ENCODE results near the gene RNF128. TPM values are rescaled to one million over a fixed set of nuclear protein-coding genes. Genes with fewer than 3 reads are reported as not detected.

The RNF128 gene
- total and polyA plus RNA-seq, 2 donors (not counting 3 experiments of a cell fraction or from before 2014, with no cell fraction given), result not detected

DNA sequence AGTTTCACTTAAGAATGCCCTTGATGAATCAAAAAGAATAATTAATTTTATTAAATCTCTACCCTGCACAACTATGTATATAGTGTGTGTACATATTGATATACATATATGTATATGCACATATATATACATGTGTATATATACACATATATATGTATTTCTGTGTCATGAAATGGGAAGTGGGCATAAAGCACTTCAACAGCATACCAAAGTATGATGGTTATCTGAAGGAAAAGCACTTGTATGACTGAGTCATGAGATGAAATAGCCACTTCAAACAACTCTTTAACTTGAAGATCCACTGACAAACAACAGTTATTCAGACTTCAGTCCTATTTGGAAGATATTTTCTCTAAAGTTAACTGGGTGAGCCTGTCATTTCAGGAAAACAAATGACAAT lies 16.3 kb downstream of the RNF128 start:
- H3K4me3 ChIP-seq (replicated peaks in 1 of 3; ENCODE audit: insufficient read depth in 1 of 3, low read depth in 1 of 3, low read length in 3 of 3), result no peak overlapping the region
- H3K9ac ChIP-seq (replicated peaks; ENCODE audit: extremely low read depth, insufficient read depth, low read length), result no peak overlapping the region
- H3K27me3 ChIP-seq (ENCODE audit: control insufficient read depth in 2 of 2, insufficient read depth in 2 of 2, low read length in 2 of 2), result no peaks in the 10 kb centered on the region
- no peaks in the 10 kb centered on the region for H3K36me3 ChIP-seq (ENCODE audit: control insufficient read depth in 2 of 2, extremely low read depth in 1 of 2, insufficient read depth in 2 of 2, low read length in 2 of 2)
- intact Hi-C loops (cut with micrococcal nuclease), result no loop called here
- ChIA-PET POLR2A (no interaction called here), CTCF (no interaction called here)
- dilution Hi-C loops (cut with MboI; ENCODE audit: extremely low pct_ligation_motif_present, low sequenced_read_pairs), result no loop called here
- TF ChIP-seq EZH2 (IDR thresholded peaks at IDR 0.05; ENCODE audit: borderline replicate concordance, low read depth, low read length, severe bottlenecking) (no peak), GATA2 (IDR thresholded peaks at IDR 0.05; ENCODE audit: insufficient read depth, insufficient read length, low read depth, low read length) (no peak), POLR2AphosphoS5 (IDR thresholded peaks at IDR 0.05; ENCODE audit: insufficient read depth, low read depth, low read length) (no peak), MAX (IDR thresholded peaks at IDR 0.05; ENCODE audit: insufficient read depth, insufficient read length) (no peak), JUN (IDR thresholded peaks at IDR 0.05; ENCODE audit: borderline replicate concordance, insufficient read depth, insufficient read length, low read depth) (no peak), FOS (IDR thresholded peaks at IDR 0.05; ENCODE audit: borderline replicate concordance, insufficient read depth, low read length) (no peak), POLR2A (IDR thresholded peaks at IDR 0.05; ENCODE audit: low read depth, low read length) (no peak), MYC (IDR thresholded peaks at IDR 0.05; ENCODE audit: low read depth, low read length) (no peak)
- TF ChIP-seq, protein P1, sequence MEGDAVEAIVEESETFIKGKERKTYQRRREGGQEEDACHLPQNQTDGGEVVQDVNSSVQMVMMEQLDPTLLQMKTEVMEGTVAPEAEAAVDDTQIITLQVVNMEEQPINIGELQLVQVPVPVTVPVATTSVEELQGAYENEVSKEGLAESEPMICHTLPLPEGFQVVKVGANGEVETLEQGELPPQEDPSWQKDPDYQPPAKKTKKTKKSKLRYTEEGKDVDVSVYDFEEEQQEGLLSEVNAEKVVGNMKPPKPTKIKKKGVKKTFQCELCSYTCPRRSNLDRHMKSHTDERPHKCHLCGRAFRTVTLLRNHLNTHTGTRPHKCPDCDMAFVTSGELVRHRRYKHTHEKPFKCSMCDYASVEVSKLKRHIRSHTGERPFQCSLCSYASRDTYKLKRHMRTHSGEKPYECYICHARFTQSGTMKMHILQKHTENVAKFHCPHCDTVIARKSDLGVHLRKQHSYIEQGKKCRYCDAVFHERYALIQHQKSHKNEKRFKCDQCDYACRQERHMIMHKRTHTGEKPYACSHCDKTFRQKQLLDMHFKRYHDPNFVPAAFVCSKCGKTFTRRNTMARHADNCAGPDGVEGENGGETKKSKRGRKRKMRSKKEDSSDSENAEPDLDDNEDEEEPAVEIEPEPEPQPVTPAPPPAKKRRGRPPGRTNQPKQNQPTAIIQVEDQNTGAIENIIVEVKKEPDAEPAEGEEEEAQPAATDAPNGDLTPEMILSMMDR (IDR thresholded peaks at IDR 0.05; ENCODE audit: extremely low read depth in 1 of 2, insufficient read depth in 1 of 2, low read depth in 1 of 2, low read length in 2 of 2), result no peak
- no peak overlapping the region for H2AFZ ChIP-seq (ENCODE audit: low read depth, low read length)
- H3K4me1 ChIP-seq (ENCODE audit: control insufficient read depth, extremely low read depth, insufficient read depth, low read length), result no peaks in the 10 kb centered on the region
- H4K20me1 ChIP-seq (replicated peaks; ENCODE audit: control insufficient read depth, extremely low read depth, insufficient read depth, low read length), result no peaks in the 10 kb centered on the region
- no TSS peak for BruUV-seq (replicated peaks)
- H3K4me2 ChIP-seq (ENCODE audit: insufficient read depth, low read length), result no peak overlapping the region
- no peak overlapping the region for H3K27ac ChIP-seq (ENCODE audit: insufficient read depth, low read depth, low read length)
- no peaks in the 10 kb centered on the region for H3K9me3 ChIP-seq (replicated peaks; ENCODE audit: control insufficient read depth, insufficient read depth, low read length)
- no peaks in the 10 kb centered on the region for H3K9me1 ChIP-seq (replicated peaks; ENCODE audit: control insufficient read depth, extremely low read depth, insufficient read depth, low read length)
- FAIRE-seq, result no peak
- H3K79me2 ChIP-seq (ENCODE audit: control insufficient read depth, insufficient read depth, low read length), result no peaks in the 10 kb centered on the region
- DNase-seq (ENCODE audit: low read depth, low spot score), result no peak

Data from endothelial cell of umbilical vein (primary cell).